ENCODE data around the gene PTN. TPM values are rescaled to one million over a fixed set of nuclear protein-coding genes. Genes with fewer than 3 reads are reported as not detected.

The PTN gene
- total RNA-seq, 1 donor from 2014 or later = 207 TPM

DNA sequence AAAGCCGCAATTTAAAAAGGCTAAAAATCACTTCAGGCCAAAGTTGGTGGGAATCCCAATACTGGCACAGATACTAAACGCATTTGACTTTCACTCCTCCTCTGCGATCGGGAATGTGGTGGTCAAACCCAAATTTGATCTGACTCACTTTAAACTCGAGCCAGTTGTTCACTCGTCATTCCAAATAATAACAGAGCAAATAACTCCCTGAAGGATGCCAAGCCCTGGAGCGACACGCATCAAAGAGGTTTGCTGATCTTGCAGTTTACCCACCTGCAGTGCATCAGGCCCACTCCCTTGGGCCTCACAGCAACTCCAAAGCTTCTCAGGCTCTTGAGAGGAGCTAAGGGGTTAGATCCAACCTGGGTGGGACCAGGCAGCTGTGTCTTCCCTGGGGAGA lies 12.2 kb downstream of the PTN start:
- peaks cover 4% of the 10 kb centered on the region for H3K4me1 Mint-ChIP-seq
- peaks cover 73% of the 10 kb centered on the region for H3K9me3 Mint-ChIP-seq
- H3K36me3 ChIP-seq = no peaks in the 10 kb centered on the region
- no peaks in the 10 kb centered on the region for H3K9me3 ChIP-seq (ENCODE audit: low read depth)
- no peak overlapping the region for H3K4me2 ChIP-seq
- no peak overlapping the region for H3K27ac Mint-ChIP-seq
- no peaks in the 10 kb centered on the region for H3F3A ChIP-seq (ENCODE audit: low read depth)
- H4K20me1 ChIP-seq (ENCODE audit: low read depth) = no peaks in the 10 kb centered on the region
- no peaks in the 10 kb centered on the region for H3K27me3 ChIP-seq
- H3K4me3 ChIP-seq = no peak overlapping the region
- peaks cover 16% of the 10 kb centered on the region for H3K4me1 ChIP-seq
- no peak overlapping the region for H3K4me3 Mint-ChIP-seq
- peaks cover 28% of the 10 kb centered on the region for H3K79me2 ChIP-seq (ENCODE audit: low read depth)
- TF ChIP-seq, protein P1, sequence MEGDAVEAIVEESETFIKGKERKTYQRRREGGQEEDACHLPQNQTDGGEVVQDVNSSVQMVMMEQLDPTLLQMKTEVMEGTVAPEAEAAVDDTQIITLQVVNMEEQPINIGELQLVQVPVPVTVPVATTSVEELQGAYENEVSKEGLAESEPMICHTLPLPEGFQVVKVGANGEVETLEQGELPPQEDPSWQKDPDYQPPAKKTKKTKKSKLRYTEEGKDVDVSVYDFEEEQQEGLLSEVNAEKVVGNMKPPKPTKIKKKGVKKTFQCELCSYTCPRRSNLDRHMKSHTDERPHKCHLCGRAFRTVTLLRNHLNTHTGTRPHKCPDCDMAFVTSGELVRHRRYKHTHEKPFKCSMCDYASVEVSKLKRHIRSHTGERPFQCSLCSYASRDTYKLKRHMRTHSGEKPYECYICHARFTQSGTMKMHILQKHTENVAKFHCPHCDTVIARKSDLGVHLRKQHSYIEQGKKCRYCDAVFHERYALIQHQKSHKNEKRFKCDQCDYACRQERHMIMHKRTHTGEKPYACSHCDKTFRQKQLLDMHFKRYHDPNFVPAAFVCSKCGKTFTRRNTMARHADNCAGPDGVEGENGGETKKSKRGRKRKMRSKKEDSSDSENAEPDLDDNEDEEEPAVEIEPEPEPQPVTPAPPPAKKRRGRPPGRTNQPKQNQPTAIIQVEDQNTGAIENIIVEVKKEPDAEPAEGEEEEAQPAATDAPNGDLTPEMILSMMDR (IDR thresholded peaks at IDR 0.05) = no peak
- no peak for TF ChIP-seq EZH2 (IDR thresholded peaks at IDR 0.05)
- no peak for TF ChIP-seq EZH2phosphoT487 (IDR thresholded peaks at IDR 0.05)
- peaks cover 81% of the 10 kb centered on the region for H3K36me3 Mint-ChIP-seq
- no peak overlapping the region for H3K27ac ChIP-seq
- no peak for DNase-seq (ENCODE audit: low spot score)
- H2AFZ ChIP-seq (replicated peaks) = no peak overlapping the region
- H3K9ac ChIP-seq = no peak overlapping the region
- no peaks in the 10 kb centered on the region for H3K27me3 Mint-ChIP-seq (ENCODE audit: insufficient read depth, low read depth)

DNA sequence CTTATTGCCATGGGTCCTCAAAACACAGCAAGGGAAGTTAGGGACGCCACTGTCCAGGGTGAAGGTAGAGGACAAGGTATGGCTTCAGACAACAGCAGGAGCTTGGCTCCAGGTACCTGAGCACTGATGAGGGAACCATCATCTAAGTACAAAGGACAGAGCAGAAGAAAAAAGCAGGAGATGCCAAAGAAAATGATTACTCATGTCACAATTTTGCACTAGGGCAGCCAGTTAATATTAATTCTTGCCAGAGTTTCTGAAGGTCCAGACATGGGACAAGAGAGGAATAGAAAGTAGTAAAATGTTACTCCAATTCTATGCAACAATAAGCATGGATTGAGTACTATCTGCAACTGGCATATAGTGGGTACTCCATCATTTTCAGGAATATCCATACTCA lies 14.1 kb downstream of the PTN start:
- H3K27ac ChIP-seq = no peak overlapping the region

DNA sequence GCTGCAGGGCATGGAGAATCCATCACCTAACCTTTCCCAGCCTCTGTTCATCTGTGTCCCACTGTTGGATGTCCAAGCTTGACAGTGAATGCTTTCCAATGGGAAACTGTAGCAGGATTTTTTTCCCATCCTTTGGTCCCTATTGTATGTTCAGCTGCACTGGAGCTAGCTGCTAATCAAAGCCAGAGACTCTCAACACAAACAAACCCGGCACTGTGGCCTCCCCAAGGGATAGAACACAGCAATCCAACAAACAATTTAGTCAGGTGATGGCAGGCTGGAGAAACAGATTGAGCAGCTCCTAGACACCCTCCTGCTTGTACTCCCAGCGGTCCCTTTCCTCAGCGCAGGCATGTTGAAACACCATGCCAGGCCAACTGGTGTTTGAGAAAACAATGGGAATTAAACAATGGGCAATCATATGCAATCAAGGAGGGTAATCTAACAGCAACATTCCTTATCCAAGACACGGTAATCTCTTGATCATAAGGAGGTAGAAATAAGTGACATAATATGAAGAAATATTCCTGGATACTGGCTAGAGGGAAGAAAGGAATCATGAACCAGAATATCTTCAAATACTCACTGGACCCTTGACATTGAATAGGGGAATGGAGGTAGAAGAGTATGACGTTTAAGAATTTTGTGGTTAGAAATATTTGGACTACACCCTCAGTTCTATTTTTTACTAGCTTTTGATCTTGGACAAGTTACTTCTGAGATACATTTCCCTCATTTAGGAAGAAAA lies 15.0 kb downstream of the PTN start:
- Histone ChIP-seq H3K9me3 (ENCODE audit: low read depth) (no peaks in the 10 kb centered on the region), H3F3A (ENCODE audit: low read depth) (no peaks in the 10 kb centered on the region), H3K79me2 (ENCODE audit: low read depth) (peaks cover 15% of the 10 kb centered on the region), H3K9ac (no peak overlapping the region), H3K4me1 (peaks cover 16% of the 10 kb centered on the region), H3K4me3 (no peak overlapping the region), H3K27me3 (no peaks in the 10 kb centered on the region), H3K27ac (no peak overlapping the region), H4K20me1 (ENCODE audit: low read depth) (no peaks in the 10 kb centered on the region), H2AFZ (replicated peaks) (no peak overlapping the region), H3K36me3 (no peaks in the 10 kb centered on the region), H3K4me2 (peak overlapping the region; percentile 14)
- TF ChIP-seq, protein P1 (IDR thresholded peaks at IDR 0.05) = no peak
- TF ChIP-seq EZH2 (IDR thresholded peaks at IDR 0.05) = no peak
- TF ChIP-seq EZH2phosphoT487 (IDR thresholded peaks at IDR 0.05) = no peak
- no peaks in the 10 kb centered on the region for H3K27me3 Mint-ChIP-seq (ENCODE audit: insufficient read depth, low read depth)
- H3K4me3 Mint-ChIP-seq = no peak overlapping the region
- H3K9me3 Mint-ChIP-seq = peaks cover 78% of the 10 kb centered on the region
- peaks cover 4% of the 10 kb centered on the region for H3K4me1 Mint-ChIP-seq
- peaks cover 91% of the 10 kb centered on the region for H3K36me3 Mint-ChIP-seq
- DNase-seq (ENCODE audit: low spot score) = peak; percentile 22
- H3K27ac Mint-ChIP-seq = no peak overlapping the region

More for the DNA sequence above, 14.1 kb downstream of the PTN start:
- Histone ChIP-seq H4K20me1 (ENCODE audit: low read depth) (no peaks in the 10 kb centered on the region), H3K79me2 (ENCODE audit: low read depth) (peaks cover 15% of the 10 kb centered on the region), H3K4me1 (peaks cover 16% of the 10 kb centered on the region), H3K4me2 (no peak overlapping the region), H3K27me3 (no peaks in the 10 kb centered on the region), H3K9ac (no peak overlapping the region), H3F3A (ENCODE audit: low read depth) (no peaks in the 10 kb centered on the region), H3K4me3 (no peak overlapping the region), H2AFZ (replicated peaks) (no peak overlapping the region), H3K9me3 (ENCODE audit: low read depth) (no peaks in the 10 kb centered on the region), H3K36me3 (no peaks in the 10 kb centered on the region)
- peaks cover 86% of the 10 kb centered on the region for H3K36me3 Mint-ChIP-seq
- H3K9me3 Mint-ChIP-seq = peaks cover 74% of the 10 kb centered on the region
- H3K27ac Mint-ChIP-seq = no peak overlapping the region
- peaks cover 4% of the 10 kb centered on the region for H3K4me1 Mint-ChIP-seq
- TF ChIP-seq, protein P1 (IDR thresholded peaks at IDR 0.05) = no peak
- TF ChIP-seq EZH2phosphoT487 (IDR thresholded peaks at IDR 0.05) (no peak), EZH2 (IDR thresholded peaks at IDR 0.05) (no peak)
- no peaks in the 10 kb centered on the region for H3K27me3 Mint-ChIP-seq (ENCODE audit: insufficient read depth, low read depth)
- no peak overlapping the region for H3K4me3 Mint-ChIP-seq
- DNase-seq (ENCODE audit: low spot score) = no peak
